RWPE1 (cell line): Measurements from ENCODE around the gene LRRN2.

Experiments
- CTCF ChIA-PET: fragments of 350-600 bp; sonication (Branson Sonifier 250); formaldehyde crosslinking; extraction: SDS; loops from one replicate; lab custom pipeline; 2021; lab: Yijun Ruan, JAX
- POLR2A ChIA-PET: fragments of 400-600 bp; formaldehyde crosslinking; extraction: SDS; loops from one replicate; lab custom pipeline; 2020; ENCODE audit warnings: antibody characterized with exemption; ENCODE audit not compliant: low non-redundant PET; lab: Yijun Ruan, JAX
- DNase-seq: peaks from one replicate; pipeline ENCODE4 v3.0.0; 2012; ENCODE audit warnings: low spot score
- H3K27ac ChIP-seq: fragments of 450-650 bp; 2 replicates; pipeline ENCODE4 v1.5.1; 2017
- CTCF ChIP-seq: fragments of 450-650 bp; conservative IDR thresholded peaks from 2 replicates; pipeline ENCODE4 v1.5.1; 2017; ENCODE audit warnings: low read depth, mild to moderate bottlenecking

LRRN2 gene

DNA sequence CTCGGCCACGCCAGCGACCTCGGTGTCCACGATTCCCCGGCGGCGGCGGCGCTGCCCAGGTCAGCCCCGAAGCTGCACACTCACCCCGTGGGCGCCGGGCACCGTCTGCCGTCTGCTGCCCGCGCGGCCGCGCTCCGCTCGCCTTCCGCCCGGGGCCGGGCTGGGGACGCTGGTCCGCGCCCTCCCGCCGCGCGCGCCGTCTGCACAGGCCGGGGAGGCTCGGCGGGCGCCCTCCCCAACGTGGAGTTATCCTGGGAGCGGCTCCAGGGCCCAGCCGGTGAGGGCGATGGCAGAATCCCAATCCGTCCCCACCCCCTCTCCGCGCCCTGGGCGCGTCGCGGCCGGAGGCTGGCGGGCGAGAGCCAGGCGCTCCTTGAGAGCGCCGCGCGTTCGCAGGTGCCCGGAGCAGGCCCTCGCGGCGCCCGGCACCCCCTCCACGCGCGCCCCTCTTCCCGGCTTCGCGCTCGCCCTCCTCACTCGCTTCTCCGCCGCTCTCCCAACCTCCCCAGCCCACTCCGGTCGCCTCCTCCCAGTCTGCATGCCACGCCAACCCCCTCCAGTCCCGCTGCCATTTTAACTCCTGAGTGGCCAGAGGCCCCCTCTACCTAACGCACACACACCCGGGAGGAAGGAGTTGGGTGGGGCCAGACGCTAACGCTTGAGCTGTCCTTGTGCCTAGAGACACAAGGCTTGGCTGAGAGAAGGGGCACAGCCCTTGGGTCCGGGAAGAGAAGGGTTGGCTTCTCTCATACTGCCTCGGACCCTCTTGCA lies at the start of gene LRRN2:
Gene LRRN2 (minus strand): TSS at position 503 of the 771 bp plus-strand sequence. CDS start 65,746 bp downstream, outside the sequence.
- TF ChIP-seq CTCF = no peak
- DNase-seq = peak; percentile 53
- H3K27ac ChIP-seq = no peak within 1 kb of the TSS
- CTCF ChIA-PET = interaction anchor here (0.8 to 1.9 kb wide), 6 partner anchors 61 to 122 kb away, joined by 3 to 7 read pairs (median 4); no protein-coding TSS in a partner anchor
- POLR2A ChIA-PET = no interaction called here

DNA sequence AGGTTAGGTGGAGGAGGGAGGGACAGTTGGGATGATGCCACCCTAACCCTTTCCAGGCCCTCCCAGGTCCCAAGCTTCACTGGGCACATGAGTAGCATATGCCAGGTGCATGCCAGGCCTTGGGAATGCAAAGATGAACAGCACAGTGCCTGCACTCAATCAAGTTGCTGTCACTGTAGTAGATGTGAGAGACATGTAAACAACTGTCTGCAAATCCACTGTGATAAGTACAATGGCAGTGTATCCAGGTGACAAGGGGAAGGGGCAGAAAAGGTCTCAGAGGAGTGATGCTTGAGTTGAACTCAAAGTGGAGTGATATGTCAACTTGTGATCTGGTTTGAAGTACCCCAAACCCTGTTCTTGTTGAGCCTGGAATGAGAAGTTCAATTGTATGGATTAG lies 49.5 kb upstream of the LRRN2 start:
- ChIA-PET POLR2A (no interaction called here), CTCF (interaction anchor here (1.0 kb wide), 1 partner anchor 12 kb away, joined by 5 read pairs; no protein-coding TSS in a partner anchor)
- no peak for TF ChIP-seq CTCF
- no peak for DNase-seq
- no peak overlapping the region for H3K27ac ChIP-seq

DNA sequence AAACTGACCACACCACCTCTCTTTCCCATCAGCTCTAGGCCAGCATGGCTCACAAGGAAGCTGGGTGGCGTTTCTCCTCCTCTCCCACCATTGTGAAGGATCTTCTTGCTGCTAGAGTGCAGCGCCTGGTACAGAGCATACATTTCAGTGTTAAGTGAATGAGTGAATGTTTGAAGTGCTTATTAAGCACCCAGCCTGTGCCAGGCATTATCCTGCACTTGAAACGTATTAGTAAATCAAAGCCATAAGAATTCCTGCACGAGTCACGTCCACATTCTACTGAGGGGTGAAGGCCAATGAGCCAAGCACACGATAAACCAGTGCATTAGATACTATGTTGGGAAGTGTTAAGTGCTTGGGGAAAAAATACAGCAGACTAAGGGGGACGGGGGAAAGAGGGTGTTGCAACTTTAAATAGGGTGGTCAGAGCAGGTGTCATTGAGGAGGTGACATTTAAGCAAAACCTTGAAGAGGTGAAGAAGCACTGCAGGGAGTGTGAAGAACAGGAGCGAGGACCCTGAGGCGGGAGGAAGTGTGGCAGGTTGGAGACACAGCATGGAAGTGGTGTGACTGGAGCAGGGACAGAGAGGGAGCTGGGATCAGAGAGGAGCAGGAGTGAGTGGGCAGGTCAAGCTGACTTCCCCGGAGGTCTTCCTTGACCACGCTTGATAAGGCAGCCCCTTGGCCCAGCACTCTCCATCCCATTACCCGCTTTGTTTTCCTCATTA lies 48.5 kb upstream of the LRRN2 start:
- no peak for DNase-seq
- ChIA-PET CTCF (interaction anchor here (0.6 to 1.0 kb wide), 2 partner anchors 13 to 207 kb away, joined by 3 to 5 read pairs; no protein-coding TSS in a partner anchor), POLR2A (interaction anchor here (0.6 kb wide), 1 partner anchor 19 kb away, joined by 4 read pairs; no protein-coding TSS in a partner anchor)
- TF ChIP-seq CTCF = no peak
- H3K27ac ChIP-seq = no peak overlapping the region

- no peak for DNase-seq
- ChIA-PET CTCF (interaction anchor here (1.2 to 2.8 kb wide), 2 partner anchors 13 to 74 kb away, joined by 7 to 21 read pairs; no protein-coding TSS in a partner anchor), POLR2A (interaction anchor here (0.6 kb wide), 1 partner anchor 19 kb away, joined by 4 read pairs; no protein-coding TSS in a partner anchor)
- TF ChIP-seq CTCF = no peak
- H3K27ac ChIP-seq = no peak overlapping the region
Observed at GRCh38 chr1:204733289-204733688, 47.8 kb upstream of the LRRN2 start.

DNA sequence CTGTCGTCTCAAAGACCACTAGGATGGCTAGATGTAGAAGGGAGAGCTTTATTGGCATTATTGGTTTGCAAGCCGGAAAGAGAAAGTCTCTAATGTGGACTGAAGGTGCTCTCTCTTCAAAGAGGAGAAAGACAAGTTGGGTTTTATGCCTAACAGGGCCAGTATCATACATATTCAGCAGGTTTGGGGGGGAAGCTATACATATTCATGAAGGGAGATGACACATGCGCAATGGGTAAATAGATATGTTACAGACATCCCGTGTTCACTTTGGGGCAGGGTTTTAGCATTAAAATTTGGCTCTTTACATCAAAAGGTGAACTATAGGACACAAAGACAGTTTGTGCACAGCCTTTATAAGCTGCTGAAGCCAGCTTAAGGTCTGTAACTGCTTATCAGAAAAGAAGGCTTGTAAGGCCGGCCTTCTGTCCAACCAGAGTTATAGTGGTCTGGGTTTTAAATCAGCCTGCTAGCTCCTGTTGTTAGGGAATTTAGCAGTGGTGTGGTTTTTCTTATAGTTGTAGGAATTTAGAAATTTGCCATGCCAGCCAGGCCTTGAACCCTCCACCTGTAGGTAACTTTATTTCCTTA lies 46.5 kb upstream of the LRRN2 start:
- ChIA-PET POLR2A (no interaction called here), CTCF (interaction anchor here (0.6 to 2.8 kb wide), 5 partner anchors 11 to 469 kb away, joined by 3 to 21 read pairs (median 4); no protein-coding TSS in a partner anchor)
- DNase-seq = no peak
- no peak overlapping the region for H3K27ac ChIP-seq
- no peak for TF ChIP-seq CTCF

DNA sequence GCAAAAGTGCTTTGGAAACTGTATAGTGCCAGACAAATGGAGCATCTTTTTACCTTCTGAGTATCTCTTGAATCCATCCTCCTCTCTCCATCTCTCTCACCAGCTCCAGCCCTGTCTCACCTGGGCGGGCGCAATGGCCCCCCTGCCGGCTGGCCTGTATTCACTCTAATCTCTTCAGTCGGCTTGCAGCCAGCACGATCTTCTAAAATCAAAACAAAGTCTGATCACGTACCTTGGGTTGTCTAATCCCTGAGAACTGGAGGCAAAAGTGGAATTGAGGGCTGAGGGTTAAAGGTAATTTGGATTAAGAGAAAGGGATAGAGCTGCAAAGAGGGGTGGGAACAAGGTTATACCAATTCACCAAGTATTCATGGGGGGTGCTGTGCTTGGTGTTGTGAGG lies 46.0 kb upstream of the LRRN2 start:
- ChIA-PET POLR2A (no interaction called here), CTCF (interaction anchor here (0.6 to 2.8 kb wide), 5 partner anchors 11 to 468 kb away, joined by 3 to 21 read pairs (median 4); no protein-coding TSS in a partner anchor)
- DNase-seq = no peak
- no peak overlapping the region for H3K27ac ChIP-seq
- no peak for TF ChIP-seq CTCF
